HG02759 (cell line): ENCODE data around the gene AMT.

Source experiments
- ATAC-seq: cut with Tn5 transposase; IDR thresholded peaks from one replicate; pipeline ENCODE4 v1.9.1; 2021; ENCODE audit warnings: mild to moderate bottlenecking, moderate library complexity; ENCODE audit not compliant: unreplicated experiment

Gene AMT, protein sequence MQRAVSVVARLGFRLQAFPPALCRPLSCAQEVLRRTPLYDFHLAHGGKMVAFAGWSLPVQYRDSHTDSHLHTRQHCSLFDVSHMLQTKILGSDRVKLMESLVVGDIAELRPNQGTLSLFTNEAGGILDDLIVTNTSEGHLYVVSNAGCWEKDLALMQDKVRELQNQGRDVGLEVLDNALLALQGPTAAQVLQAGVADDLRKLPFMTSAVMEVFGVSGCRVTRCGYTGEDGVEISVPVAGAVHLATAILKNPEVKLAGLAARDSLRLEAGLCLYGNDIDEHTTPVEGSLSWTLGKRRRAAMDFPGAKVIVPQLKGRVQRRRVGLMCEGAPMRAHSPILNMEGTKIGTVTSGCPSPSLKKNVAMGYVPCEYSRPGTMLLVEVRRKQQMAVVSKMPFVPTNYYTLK

DNA sequence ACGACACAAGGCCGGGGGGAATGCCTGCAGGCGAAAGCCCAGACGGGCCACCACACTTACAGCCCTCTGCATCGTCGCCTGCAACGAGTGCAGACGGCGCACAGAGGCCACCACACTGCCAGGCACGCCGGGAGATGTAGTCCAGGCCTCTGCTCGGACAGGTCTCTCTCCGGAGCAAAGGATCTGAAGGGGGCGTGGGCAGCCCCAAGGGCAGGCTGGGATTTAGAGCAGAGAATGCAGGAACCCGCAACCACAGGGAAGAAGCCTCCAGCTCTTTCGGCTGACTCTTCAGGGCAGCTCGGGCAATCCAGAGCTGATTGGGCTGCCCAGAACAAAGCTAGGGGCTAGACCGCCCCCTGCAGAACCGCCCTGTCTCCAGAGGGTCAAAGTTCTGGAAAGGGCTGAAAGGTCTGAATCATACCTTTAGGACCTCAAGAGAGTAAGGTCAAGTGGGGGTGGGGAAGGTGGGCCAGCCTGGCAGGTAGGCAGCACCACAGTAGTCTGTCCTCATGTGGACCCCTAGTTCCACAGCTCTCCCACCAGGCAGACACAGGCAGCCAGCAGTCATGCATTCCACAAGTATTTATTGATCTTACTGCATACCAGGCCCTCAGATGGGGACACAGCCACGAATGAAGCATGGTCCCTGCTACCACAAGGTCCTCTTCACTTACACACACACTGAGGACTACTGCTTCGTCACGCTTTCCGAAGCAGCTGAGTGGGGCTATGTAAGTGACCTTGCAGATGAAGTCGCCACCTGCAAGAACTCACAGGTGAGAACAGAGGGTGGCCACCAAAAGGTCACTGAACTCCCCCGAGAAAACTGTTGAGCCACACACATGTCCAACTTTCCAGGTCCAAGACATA lies at the start of gene AMT:
AMT (minus strand) TSS at position 95 of the 870 bp plus-strand sequence; CDS start at position 72, 23 bp downstream.
- no peak for ATAC-seq

DNA sequence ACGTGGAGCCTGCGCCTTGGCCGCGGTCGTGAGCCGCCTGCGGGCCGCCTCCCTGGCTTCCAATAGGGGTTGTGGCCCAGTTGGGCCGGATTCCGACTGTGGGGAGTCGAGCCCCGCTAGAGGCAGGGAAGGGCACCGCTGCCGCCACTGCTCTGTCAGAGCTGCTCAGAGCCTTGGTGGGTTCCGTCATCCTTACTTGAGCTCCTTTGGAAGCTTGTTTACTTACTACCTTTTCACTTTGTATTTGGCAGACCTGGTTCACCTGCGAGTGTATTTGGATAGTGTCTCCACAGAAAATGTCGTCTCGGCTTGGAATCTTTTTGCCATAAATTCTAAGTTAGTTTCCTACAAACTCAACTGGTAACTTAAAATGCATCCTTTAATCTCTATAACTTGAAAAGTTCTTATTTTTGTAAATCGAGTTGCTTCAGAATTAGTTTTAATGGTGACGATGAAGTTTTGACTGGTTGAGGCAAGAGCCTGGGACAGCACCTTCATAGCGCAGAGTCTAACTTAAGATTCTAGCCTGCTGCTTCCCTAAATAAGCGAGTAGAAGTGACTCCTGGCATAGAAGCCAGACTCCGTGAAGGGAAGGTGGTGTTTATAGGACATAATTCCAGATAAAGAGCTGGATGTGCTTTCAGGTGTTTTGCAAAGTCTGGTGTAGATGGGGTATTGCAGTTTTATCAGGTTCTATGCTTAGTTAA lies 48.6 kb upstream of the AMT start:
- peak; percentile 26 for ATAC-seq

DNA sequence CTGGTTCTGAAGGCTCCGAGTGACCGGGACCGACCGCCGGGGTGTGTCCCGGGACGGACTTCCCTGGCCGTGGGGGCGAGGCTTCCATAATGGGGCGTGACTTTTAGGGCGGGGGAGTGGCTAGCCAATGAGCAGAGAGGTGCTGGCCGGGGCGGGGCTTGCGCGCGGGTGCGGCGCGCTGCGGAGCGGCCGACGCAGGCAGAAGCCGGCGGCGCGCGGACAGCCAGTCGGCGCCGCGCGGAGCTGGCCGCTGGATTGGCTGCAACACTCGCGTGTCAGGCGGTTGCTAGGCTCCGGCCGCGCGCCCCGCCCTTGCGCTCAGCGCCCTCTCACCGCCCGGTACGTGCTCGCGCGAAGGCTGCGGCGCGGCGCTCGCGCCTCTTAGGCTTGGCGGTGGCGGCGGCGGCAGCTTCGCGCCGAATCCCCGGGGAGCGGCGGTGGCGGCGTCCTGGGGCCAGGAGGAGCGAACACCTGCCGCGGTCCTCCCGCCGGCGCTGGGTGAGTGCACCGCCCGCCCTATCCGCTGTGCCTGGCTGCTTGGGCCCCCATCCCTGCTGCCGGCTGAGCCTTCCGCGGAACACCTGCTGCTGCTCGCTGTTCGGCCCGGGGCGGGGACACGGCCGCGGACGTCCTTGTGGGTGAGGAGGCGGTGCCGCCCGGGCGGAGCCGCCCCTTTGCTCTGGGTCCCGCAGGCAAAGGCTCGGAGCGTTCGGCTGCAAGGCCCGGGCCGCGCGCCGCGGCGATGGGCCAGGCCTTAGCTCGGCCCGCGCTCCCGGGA lies 47.9 kb upstream of the AMT start, which contains the start of gene DAG1:
DAG1 (plus strand) TSS at position 332 of the 778 bp plus-strand sequence. CDS start 40,268 bp downstream, outside the sequence.
- peak; percentile 84 for ATAC-seq

DNA sequence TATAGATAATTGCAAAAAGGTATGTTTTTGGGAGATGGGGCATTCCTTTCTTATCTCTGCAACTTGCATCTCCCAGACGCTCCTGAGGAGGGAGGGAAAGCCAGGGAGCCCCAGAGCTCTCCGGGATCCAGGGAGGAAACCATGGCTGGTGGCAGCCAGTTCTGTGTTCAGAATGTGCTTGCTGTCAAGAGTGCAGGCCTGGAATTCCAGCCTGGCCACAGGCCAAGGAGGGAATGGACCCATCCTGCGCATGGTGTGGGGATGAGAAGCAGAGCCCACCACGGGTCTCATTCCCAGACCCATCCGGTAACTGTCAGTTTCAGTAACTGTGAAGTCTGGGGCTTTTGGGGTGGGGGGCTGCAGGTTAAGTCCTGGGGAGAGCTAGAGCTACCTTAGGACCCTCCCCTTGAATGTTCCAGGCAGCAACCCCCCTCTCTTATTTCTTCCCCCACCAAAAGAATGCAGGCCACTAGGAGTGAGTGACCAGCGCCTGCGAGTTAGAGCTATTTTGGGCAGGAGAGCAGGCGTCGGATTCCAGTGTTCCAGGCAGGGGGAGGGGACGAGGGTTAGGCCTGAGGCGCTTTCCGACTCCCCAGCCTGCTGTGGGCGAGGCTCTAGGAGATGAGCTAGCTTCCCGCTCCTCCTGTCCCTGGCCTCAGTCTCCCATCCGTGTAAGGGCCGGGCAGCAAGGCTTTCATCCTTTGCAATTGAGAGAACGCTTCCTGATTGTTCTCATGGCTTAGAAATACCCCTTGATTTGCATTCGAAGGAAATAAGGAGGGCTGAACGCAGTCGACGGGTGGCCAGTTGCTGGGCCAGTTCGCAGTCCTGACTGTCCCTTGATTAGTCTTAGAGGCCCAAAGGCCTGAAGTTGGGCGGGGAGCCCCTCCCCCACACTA lies 47.0 kb upstream of the AMT start:
- no peak for ATAC-seq

DNA sequence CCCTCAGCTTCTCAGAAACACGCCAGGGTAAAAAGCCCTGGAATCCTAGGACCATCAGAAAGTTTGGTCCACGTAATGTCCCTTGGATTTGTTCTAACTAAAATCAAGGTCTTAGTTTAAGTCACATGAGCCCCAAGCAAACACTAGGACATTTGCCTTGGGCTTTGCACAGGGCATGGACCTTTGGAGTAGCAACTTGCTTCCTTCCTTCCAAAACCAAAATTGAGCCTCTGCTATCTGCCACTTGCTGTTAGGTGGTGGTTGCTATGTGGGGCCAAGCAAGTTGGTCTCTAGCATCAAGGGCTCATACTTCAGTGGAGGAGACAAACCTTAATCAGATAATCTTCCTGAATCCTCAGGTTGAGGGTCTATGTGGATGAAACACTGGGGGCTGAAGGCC lies 43.8 kb upstream of the AMT start:
- no peak for ATAC-seq

DNA sequence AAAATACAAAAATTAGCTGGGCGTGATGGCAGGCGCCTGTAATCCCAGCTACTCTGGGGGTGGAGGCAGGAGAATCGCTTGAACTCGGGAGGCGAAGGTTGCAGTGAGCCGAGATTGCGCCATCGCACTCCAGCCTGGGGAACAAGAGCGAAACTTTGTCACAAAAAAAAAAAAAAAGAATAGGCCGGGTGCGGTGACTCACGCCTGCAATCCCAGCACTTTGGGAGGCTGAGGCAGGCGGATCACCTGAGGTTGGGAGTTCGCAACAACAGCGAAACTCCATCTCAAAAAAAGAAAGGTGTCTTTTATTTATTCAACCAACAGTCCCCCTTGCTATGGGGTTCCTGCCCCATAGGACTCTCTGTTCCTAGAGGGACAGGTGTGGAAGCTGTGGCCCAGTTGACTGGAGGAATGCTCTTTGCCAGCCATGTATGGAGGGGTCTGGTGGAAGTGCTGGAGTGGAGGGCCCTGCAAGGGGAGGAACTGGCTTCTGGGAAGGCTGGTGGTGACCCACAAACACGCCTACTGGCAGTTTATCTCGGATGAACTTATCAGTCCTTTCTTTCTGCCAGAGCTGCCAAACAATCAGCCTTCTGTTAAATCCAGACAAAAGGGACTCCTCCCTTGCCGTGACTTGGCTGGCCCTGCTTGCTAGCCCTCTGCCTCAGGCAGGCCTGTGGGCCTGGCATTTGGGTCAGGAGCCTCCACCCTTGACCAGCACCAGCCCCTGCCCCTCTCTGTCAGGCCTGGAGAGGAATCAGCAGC lies 43.2 kb upstream of the AMT start:
- ATAC-seq, result no peak

DNA sequence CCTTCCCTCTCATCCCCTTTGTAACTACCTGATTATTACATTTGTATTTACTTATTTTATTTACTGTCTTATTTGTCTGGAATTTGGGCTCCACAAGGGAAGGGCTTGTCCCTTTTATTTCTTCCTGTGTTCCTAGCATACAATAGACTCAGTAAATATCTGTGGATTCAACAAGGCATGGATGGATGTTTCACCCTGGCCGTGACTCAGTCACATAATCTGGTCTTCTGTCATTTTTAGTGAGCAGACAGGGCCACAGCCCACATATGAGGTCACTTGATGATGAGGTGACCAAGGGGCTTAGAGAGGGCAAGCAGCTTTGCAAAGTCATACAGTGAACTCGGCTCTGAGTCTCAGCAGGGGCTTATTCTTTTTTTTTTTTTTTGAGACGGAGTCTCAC lies 39.9 kb upstream of the AMT start:
- ATAC-seq, result no peak

DNA sequence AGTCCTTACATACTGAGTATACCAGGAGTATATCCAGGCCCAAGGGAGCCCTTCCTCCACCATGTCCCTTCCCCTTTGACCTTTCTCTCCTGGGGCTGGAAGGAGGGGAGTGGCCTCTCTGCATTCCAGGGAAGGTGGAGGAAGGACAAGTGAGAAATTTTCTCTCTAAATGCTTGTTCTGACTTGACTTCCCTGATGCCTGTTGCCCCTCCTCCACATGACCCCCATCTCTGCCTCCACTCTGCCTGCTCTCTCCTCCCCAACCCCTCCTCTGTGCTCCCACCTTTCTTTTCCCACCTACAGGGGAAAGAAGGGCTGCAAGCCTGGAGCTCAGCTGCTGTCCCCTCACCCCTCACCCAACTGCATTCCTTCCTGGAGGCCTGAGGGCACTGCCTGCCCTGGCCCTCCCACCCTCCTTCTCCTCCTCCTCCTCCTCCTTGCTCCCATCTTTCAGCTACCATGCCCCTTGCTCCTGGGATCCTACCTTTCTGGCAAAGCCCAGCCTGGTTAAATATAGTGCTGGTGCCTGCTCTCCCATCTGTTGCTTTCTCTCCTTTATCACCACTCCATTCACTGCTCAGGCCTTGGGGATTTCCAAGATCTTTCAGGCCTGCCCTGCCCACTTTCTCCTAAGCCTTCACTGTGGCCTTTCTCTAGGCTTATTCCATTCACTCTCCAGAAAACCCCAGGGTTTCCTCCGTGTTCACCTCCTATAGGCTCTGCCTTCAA lies 39.3 kb upstream of the AMT start:
- no peak for ATAC-seq

DNA sequence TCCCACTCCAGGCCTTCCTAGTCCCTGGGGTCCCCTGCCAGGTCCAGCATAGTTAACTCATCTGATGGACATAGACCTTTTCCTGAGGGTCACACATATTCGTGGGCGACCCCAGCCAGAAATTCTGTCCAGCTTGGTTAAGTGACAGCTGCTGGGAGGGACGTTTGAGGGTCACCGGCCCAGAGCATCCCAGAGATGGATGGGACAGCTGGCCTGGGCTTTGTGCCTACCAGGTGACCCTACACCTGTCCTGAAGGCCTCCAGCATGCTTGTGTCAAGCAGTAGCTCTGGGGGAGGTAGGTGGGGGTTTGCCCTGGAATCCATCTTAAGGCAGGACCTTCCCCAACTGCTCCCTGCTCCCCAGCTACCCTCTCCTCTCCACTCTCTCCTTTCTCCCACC lies 38.7 kb upstream of the AMT start:
- no peak for ATAC-seq

DNA sequence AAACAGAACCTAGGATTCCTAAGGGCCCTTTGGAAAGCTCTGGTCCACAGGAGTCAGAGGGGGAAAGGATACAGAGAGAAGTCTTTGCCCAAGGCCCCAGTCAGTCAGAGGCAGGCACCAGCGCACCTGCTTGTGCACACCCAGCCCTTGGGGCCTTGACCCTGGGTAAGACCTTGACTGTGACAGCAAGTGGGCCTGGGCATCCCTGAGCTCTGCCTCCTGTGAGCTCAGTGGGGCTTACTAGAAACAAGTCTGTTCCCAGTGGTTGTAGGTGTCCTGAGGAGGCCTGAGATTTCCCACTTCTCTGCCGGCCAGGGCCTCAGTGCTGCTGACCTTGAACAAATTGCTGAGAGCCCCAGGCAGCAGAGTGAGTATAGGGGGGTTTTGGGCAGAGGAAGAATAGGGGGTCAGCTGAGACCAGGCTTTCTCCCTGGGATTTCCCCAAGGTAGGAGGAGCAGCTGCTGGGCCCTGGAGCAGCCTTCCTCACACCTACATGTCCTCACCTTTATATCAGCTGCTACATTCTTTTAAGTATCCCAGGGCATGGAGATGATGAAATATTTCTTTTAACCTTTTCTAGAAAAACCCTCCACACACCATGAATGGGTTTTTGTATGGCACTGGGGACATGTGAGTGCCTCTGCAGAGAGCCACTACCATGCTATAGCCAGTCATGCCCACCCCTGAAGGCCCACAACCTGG lies 38.1 kb upstream of the AMT start:
- no peak for ATAC-seq

DNA sequence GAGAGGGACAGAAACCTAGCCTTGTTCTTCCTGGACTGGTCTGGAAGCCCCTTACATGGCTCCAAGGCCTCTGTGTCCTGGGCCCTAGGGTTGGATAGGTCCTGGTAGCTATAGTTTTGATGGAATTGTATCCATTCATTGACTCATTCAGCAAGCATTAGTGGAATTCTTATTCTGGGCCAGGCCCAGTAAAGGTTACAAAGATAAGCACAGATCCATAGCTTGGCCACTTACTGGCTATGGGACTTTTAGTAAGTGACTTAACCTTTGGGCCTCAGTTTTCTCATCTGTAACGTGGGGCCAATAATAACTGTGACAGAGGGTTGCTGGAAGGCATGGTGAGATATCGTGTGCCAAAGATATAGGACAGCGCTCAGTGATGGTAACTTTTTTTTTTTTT lies 34.2 kb upstream of the AMT start:
- ATAC-seq, result no peak

DNA sequence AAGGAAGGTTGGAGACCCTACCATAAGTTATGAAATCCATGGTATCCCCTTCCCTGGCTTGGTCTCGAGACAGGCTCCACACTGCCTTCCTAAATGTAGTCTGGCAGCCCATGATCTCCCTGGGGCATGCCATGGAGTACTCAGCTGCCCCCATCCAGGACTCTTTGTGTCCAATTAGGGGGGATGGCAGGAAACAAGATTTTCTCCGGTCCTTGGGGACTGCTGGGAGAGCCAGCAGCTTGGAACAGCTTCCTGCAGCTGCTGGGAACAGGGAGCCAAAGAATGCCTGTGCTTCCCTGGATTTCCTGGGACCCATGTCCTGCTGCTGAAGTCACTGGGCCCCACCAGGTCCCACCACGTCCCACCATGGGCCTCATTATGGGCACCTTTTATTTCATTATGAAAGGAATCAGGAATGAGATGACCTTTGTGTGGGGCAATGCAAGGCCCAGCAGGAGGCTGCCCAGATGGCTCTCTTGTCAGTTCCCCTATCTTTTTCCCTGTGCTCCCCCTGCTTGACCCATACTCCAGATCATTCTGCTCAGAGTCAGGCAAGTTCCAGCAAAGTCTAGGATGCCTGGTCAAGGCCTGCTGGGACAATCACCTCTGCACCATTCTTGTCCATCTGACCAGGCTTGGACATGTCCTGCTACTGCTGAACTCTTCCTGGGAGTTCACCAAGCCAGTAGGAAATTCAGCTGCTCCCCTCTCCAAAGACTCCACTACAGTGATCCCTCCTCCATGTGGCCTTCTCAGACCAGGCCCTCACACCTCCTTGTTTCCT lies 32.8 kb upstream of the AMT start:
- ATAC-seq, result no peak

DNA sequence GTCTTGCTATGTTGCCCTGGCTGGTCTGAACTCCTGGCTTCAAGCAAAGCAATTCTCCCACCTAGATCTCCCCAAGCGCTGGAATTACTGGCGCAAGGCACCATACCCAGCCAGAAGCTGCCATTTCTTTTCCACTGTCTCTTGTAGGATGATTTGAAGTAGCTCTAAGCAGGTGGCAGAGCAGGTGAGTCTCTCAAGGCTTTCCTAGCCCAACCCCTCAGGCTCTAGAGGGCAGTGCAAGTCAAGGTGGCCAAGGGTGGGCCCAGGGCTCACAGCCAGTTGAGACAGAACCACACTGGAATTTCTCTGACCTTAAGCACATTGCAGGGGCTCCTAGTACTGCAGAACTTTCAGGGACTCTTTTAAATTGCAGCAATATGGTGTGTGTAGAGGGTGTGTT lies 32.2 kb upstream of the AMT start:
- ATAC-seq, result no peak

DNA sequence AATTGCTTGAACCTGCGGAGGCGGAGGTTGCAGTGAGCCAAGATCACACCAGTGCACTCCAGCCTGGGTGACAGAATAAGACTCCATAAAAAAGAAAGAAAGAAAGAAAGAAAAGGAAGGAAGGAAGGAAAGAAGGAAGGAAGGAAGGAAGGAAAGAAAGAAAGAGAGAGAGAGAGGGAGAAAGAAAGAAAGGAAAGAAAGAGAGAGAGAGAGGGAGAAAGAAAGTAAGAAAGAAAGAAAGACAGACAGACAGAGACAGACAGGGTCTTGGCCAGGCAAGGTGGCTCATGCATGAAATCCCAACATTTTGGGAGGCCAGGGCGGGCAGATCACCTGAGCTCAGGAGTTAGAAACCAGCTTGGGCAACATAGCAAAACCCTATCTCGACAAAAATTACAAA lies 31.3 kb upstream of the AMT start:
- no peak for ATAC-seq

DNA sequence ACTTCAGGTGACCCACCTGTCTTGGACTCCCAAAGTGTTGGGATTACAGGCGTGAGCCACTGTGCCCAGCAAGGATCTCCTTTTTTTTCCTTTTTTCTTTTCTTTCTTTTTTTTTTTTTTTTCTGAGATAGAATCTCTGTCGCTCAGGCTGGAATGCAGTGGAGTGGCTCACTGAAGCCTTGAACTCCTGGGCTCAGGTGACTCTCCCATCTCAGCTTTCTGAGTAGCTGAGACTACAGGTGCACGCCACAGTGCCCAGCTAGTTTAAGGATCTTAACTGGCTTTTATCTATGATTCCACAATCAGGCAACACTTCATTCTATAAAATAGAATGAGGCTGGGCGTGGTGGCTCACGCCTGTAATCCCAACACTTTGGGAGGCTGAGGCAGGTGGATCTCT lies 23.1 kb upstream of the AMT start:
- no peak for ATAC-seq

DNA sequence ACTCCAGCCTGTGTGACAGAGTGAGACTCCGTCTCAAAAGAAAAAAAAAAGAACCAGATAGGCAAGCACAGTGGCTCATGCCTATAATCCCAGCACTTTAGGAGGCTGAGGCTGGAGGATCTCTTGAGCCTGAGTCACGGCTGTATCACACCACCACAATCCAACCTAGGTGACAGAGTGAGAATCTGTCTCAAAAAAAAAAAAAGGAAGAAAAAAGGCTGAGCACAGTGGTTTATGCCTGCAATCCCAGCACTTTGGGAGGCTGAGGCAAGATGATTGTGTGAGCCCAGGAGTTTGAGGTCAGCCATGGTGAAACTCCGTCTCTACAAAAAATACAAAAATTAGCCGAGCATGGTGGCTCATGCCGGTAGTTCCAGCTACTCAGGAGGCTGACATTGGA lies 12.5 kb upstream of the AMT start:
- ATAC-seq, result no peak

DNA sequence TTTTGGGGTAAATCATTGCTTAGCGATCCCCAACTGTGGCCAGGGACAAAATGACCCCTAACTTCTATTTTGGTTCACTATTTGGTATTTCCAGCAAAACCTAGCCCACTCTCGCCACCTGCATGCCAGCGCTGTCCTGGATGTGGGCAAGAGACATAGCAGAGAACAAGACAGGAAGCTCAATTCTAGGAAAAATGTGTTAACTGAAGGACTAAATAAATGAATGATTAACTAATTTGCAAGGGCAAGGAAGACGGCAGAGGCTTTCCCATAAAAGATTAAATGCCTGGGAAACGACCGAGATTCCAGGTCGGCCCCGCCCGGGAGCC lies 6.4 kb upstream of the AMT start:
- ATAC-seq, result no peak
